ENCODE measurements around the gene KCNQ5. TPM values are rescaled to one million over a fixed set of nuclear protein-coding genes. Genes with fewer than 3 reads are reported as not detected.

Gene KCNQ5
- polyA plus RNA-seq, 3 donors = not detected

GRCh38 chr6:72788188-72788587 lies 166.3 kb downstream of the KCNQ5 start:
- H4K20me1 ChIP-seq (ENCODE audit: insufficient read depth, low read length) = no peaks in the 10 kb centered on the region
- H2AFZ ChIP-seq (ENCODE audit: insufficient read depth, low read depth, low read length, poor library complexity, severe bottlenecking) = no peak overlapping the region
- H3K4me1 ChIP-seq (ENCODE audit: control insufficient read depth in 1 of 2, insufficient read depth in 2 of 2, low read length in 2 of 2) = no peaks in the 10 kb centered on the region
- WGBS (ENCODE audit: insufficient coverage) = no CpG with 5 or more reads among the region's 1 CpG
- no peak overlapping the region for H3K27ac Mint-ChIP-seq
- H3K27me3 ChIP-seq (ENCODE audit: control insufficient read depth in 2 of 2, insufficient read depth in 2 of 2, low read length in 2 of 2) = no peaks in the 10 kb centered on the region
- no peak overlapping the region for H3K9ac ChIP-seq (ENCODE audit: insufficient read depth, low read length, poor library complexity, severe bottlenecking)
- H3K4me2 ChIP-seq (replicated peaks; ENCODE audit: extremely low read depth, low read length, poor library complexity, severe bottlenecking) = no peak overlapping the region
- no peaks in the 10 kb centered on the region for H3K27me3 Mint-ChIP-seq (ENCODE audit: low read depth in 3 of 3)
- no peaks in the 10 kb centered on the region for H3K4me1 Mint-ChIP-seq
- H3K9me3 Mint-ChIP-seq = peaks cover 0 to 7% (median 0%) of the 10 kb centered on the region in 7 donors
- intact Hi-C loops (cut with micrococcal nuclease) = no loop called here
- no peak overlapping the region for H3K4me3 Mint-ChIP-seq
- H3K27ac ChIP-seq (ENCODE audit: low read depth in 1 of 2, low read length in 2 of 2) = no peak overlapping the region
- no peak for TF ChIP-seq CTCF (IDR thresholded peaks at IDR 0.05)
- H3K9me3 ChIP-seq (replicated peaks in 1 of 2; ENCODE audit: control insufficient read depth in 1 of 2, insufficient read depth in 1 of 2, low read length in 2 of 2) = no peaks in the 10 kb centered on the region
- no peak for DNase-seq
- no peaks in the 10 kb centered on the region for H3K79me2 ChIP-seq (ENCODE audit: insufficient read depth, low read length)
- H3K36me3 ChIP-seq (replicated peaks in 1 of 2; ENCODE audit: control insufficient read depth in 1 of 2, insufficient read depth in 2 of 2, low read length in 2 of 2) = no peaks in the 10 kb centered on the region
- H3K36me3 Mint-ChIP-seq = no peaks in the 10 kb centered on the region
- H3K4me3 ChIP-seq (replicated peaks in 1 of 3; ENCODE audit: low read depth in 2 of 3, low read length in 3 of 3) = no peak overlapping the region

DNA sequence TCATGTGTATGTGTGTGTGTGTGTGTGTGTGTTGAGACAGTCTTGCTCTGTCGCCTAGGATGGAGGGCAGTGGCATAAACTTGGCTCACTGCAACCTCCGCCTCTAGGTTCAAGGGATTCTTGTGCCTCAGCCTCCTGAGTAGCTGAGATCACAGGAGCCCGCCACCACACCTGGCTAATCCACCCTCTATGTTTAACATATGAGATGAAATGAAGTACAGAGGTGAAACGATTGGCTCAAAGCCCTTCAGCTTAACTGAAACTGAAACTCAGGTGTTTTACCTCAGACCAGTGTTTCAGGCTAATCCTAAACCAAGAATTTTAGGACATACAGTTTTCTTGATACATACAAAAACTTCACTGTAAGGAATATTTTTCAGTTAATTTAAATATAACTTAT lies 167.3 kb downstream of the KCNQ5 start:
- Histone ChIP-seq H3K4me3 (replicated peaks in 1 of 3; ENCODE audit: low read depth in 2 of 3, low read length in 3 of 3) (no peak overlapping the region), H3K4me2 (replicated peaks; ENCODE audit: extremely low read depth, low read length, poor library complexity, severe bottlenecking) (no peak overlapping the region), H3K27me3 (ENCODE audit: control insufficient read depth in 2 of 2, insufficient read depth in 2 of 2, low read length in 2 of 2) (no peaks in the 10 kb centered on the region), H3K9ac (ENCODE audit: insufficient read depth, low read length, poor library complexity, severe bottlenecking) (no peak overlapping the region), H3K36me3 (replicated peaks in 1 of 2; ENCODE audit: control insufficient read depth in 1 of 2, insufficient read depth in 2 of 2, low read length in 2 of 2) (no peaks in the 10 kb centered on the region), H3K27ac (ENCODE audit: low read depth in 1 of 2, low read length in 2 of 2) (no peak overlapping the region), H4K20me1 (ENCODE audit: insufficient read depth, low read length) (no peaks in the 10 kb centered on the region), H3K9me3 (replicated peaks in 1 of 2; ENCODE audit: control insufficient read depth in 1 of 2, insufficient read depth in 1 of 2, low read length in 2 of 2) (no peaks in the 10 kb centered on the region), H3K79me2 (ENCODE audit: insufficient read depth, low read length) (no peaks in the 10 kb centered on the region), H3K4me1 (ENCODE audit: control insufficient read depth in 1 of 2, insufficient read depth in 2 of 2, low read length in 2 of 2) (no peaks in the 10 kb centered on the region), H2AFZ (ENCODE audit: insufficient read depth, low read depth, low read length, poor library complexity, severe bottlenecking) (no peak overlapping the region)
- Mint-ChIP-seq H3K27me3 (ENCODE audit: low read depth in 3 of 3) (no peaks in the 10 kb centered on the region), H3K9me3 (peaks cover 0 to 7% (median 0%) of the 10 kb centered on the region in 7 donors), H3K36me3 (no peaks in the 10 kb centered on the region), H3K4me3 (no peak overlapping the region), H3K27ac (no peak overlapping the region), H3K4me1 (no peaks in the 10 kb centered on the region)
- TF ChIP-seq CTCF (IDR thresholded peaks at IDR 0.05) = no peak
- no peak for DNase-seq
- WGBS (ENCODE audit: insufficient coverage) = no CpG with 5 or more reads among the region's 4 CpGs
- intact Hi-C loops (cut with micrococcal nuclease) = no loop called here

Data from CD14-positive monocyte (primary cell).